Uterus (tissue), 4 donors: Measurements from ENCODE around the gene SYDE2. TPM values are rescaled to one million over a fixed set of nuclear protein-coding genes. Genes with fewer than 3 reads are reported as not detected.

Experiments
- DNase-seq, 2 donors: peaks; one replicate each; pipeline ENCODE4 v3.0.0-alpha.2; 2019 to 2020
- H3K27ac ChIP-seq, 2 donors: fragments of 200-600 bp; sonication (generic); 1 replicate in 1 of 2; 2 replicates in 1 of 2; pipeline ENCODE4 v1.5.1; 2016 to 2018
- H3K27me3 ChIP-seq, 2 donors: fragments of 200-600 bp; sonication (generic); one replicate each; pipeline ENCODE4 v1.5.1; 2018 to 2019; ENCODE audit warnings: control low read depth in 1 of 2
- H3K36me3 ChIP-seq, 2 donors: fragments of 200-600 bp; sonication (generic); one replicate each; pipeline ENCODE4 v1.5.1; 2019; ENCODE audit warnings: control low read depth in 1 of 2
- H3K4me1 ChIP-seq, 2 donors: fragments of 200-600 bp; sonication (generic); one replicate each; pipeline ENCODE4 v1.5.1; 2018 to 2019; ENCODE audit warnings: control low read depth in 1 of 2
- H3K4me3 ChIP-seq, 2 donors: fragments of 200-600 bp; sonication (generic); 1 replicate in 1 of 2; 2 replicates in 1 of 2; pipeline ENCODE4 v1.5.1; 2018 to 2019; ENCODE audit warnings: mild to moderate bottlenecking in 1 of 2
- H3K9me3 ChIP-seq, 2 donors: fragments of 200-600 bp; sonication (generic); one replicate each; pipeline ENCODE4 v1.5.1; 2019; ENCODE audit warnings: control low read depth in 1 of 2
- POLR2A ChIP-seq, 2 donors: fragments of 450-650 bp; IDR thresholded peaks; one replicate each; pipeline ENCODE4 v1.6.1; 2016; ENCODE audit warnings: antibody characterized with exemption in 2 of 2, mild to moderate bottlenecking in 1 of 2, moderate library complexity in 1 of 2
- intact Hi-C: fragments of 100-400 bp; cut with DNase I; formaldehyde crosslinking; loops from one replicate; pipeline ENCODE4 v1.15.1; 2023; ENCODE audit warnings: low total_unique reads
- total RNA-seq, 4 donors: library from RNA; depleted of rRNA in 3 of 4; stranded (reverse); fragments of >200 nt in 3 of 4; gene quantifications; one replicate each; pipeline versions ENCODE4 v1.1.0 to v1.2.4, GENCODE V29; 2014 to 2023
- TF ChIP-seq, protein P1 (sequence below), 4 experiments: fragments of 200-600 bp in 2 of 4; fragments of 450-650 bp in 2 of 4; sonication (generic) in 2 of 4; IDR thresholded peaks; one replicate each; pipeline ENCODE4 v1.5.1; 2016 to 2019; ENCODE audit warnings: antibody characterized with exemption in 4 of 4, mild to moderate bottlenecking in 2 of 4, moderate library complexity in 1 of 4
- donor health status: DM: yes; HTN: yes; CAD: no.

Gene SYDE2
- total RNA-seq, 4 donors from 2014 or later, result 5.3 to 24.3 (median 14.6) TPM

DNA sequence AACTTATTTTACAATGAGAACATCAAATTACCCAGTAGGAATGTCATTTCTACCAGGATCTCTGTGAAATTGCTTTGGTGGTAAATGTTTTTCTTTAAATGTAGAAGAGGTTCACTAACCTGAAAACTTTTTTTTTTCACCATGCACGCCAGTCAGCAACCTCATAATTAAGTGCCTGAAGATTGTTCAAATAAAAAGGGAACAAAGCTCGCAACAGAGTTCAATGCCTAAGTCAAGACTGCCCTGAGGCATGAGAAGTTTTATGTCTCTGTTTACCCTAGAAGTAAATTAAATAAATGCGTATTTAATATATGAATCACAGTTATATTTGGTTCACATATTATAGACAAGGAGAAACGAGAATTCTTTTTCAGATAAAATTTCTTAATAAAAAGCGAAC is 13.8 kb upstream of the SYDE2 start:
- Histone ChIP-seq H3K36me3 (no peaks in the 10 kb centered on the region), H3K9me3 (no peaks in the 10 kb centered on the region), H3K27me3 (no peaks in the 10 kb centered on the region), H3K4me3 (no peak overlapping the region), H3K4me1 (no peaks in the 10 kb centered on the region), H3K27ac (no peak overlapping the region)
- TF ChIP-seq, protein P1, sequence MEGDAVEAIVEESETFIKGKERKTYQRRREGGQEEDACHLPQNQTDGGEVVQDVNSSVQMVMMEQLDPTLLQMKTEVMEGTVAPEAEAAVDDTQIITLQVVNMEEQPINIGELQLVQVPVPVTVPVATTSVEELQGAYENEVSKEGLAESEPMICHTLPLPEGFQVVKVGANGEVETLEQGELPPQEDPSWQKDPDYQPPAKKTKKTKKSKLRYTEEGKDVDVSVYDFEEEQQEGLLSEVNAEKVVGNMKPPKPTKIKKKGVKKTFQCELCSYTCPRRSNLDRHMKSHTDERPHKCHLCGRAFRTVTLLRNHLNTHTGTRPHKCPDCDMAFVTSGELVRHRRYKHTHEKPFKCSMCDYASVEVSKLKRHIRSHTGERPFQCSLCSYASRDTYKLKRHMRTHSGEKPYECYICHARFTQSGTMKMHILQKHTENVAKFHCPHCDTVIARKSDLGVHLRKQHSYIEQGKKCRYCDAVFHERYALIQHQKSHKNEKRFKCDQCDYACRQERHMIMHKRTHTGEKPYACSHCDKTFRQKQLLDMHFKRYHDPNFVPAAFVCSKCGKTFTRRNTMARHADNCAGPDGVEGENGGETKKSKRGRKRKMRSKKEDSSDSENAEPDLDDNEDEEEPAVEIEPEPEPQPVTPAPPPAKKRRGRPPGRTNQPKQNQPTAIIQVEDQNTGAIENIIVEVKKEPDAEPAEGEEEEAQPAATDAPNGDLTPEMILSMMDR (IDR thresholded peaks at IDR 0.05), result no peak
- TF ChIP-seq POLR2A (IDR thresholded peaks at IDR 0.05), result no peak
- DNase-seq, result no peak
- intact Hi-C loops, result no loop called here

DNA sequence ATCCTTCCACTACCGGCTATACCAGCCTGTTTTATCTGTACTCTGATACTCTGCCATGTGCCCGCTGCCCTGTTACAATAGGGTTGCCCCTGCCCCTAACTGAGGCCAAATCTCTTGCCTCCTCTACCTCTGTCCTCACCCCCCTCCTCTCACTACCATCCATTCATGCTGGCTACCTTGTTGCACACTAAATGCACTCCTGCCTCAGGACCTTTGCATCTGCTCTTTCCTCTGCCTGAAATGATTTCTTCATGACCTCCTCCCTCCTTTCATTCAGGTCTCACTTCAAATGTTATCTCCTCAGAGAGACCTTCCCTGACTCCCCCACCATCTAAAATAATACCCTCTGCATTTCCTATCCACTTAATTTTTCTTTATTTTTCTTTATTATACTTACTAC is 7.7 kb upstream of the SYDE2 start:
- no peak for DNase-seq
- Histone ChIP-seq H3K27me3 (no peaks in the 10 kb centered on the region), H3K4me3 (no peak overlapping the region), H3K27ac (no peak overlapping the region), H3K9me3 (no peaks in the 10 kb centered on the region), H3K4me1 (no peaks in the 10 kb centered on the region), H3K36me3 (no peaks in the 10 kb centered on the region)
- intact Hi-C loops, result no loop called here
- TF ChIP-seq, protein P1 (IDR thresholded peaks at IDR 0.05), result no peak
- no peak for TF ChIP-seq POLR2A (IDR thresholded peaks at IDR 0.05)

DNA sequence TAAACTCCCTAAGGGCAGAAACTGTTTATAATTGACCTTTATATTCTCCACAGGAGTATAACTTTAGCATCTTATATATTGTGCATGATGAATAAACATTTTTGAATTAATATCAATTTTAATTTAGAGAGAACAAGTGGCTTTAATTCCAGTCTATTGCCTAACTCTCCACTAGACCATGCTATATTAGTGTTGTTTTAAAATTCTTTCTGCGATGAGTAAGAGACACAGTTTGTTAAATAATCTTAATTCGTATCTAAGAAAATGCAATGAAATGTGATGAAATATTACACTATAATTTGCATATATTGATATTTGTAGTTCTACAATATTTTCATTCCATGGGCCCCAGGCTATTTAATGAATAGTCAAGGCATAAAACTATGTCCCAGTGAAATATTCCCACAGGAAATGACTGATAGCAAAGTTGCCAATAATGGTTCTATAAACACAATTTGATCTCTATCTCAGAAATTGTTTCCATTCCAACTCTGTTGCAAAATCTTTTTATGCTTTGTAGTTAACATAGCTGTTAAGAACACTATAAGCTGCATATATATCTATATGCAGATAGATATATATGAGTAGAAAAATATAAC is 2.9 kb upstream of the SYDE2 start:
- intact Hi-C loops, result loop anchor here (5.0 kb wide), 1 partner anchor 54 kb away; the partner anchor contains the start of gene C1orf52
- TF ChIP-seq, protein P1 (IDR thresholded peaks at IDR 0.05), result no peak
- TF ChIP-seq POLR2A (IDR thresholded peaks at IDR 0.05), result no peak
- Histone ChIP-seq H3K4me1 (peaks cover 0 to 3% of the 10 kb centered on the region in 2 donors), H3K27me3 (no peaks in the 10 kb centered on the region), H3K9me3 (no peaks in the 10 kb centered on the region), H3K27ac (no peak overlapping the region), H3K36me3 (no peaks in the 10 kb centered on the region), H3K4me3 (no peak overlapping the region)
- no peak for DNase-seq

DNA sequence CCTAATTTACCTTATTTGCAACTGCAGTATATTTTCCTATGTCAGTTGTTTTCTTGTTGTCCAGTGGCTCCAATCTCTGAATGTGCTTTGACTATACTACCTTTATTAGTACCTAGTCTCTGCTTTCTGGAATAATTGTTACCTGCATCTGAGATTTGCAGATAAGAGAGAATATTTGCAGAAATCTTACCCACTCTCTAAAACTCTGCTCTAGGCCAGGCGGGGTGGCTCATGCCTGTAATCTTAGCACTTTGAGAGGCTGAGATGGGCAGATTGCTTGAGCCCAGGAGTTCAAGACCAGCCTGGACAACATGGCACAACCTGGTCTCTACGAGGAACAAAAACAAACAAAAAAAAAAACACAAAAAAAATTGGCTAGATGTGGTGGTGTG is 2.0 kb upstream of the SYDE2 start:
- peaks cover 0 to 8% of the 10 kb centered on the region in 2 donors for H3K4me1 ChIP-seq
- no peak overlapping the region for H3K4me3 ChIP-seq
- TF ChIP-seq, protein P1 (IDR thresholded peaks at IDR 0.05), result no peak
- TF ChIP-seq POLR2A (IDR thresholded peaks at IDR 0.05), result no peak
- no peaks in the 10 kb centered on the region for H3K27me3 ChIP-seq
- no peak overlapping the region for H3K27ac ChIP-seq
- intact Hi-C loops, result loop anchor here (5.0 kb wide), 1 partner anchor 54 kb away; the partner anchor contains the start of gene C1orf52
- DNase-seq, result no peak
- no peaks in the 10 kb centered on the region for H3K9me3 ChIP-seq
- H3K36me3 ChIP-seq, result no peaks in the 10 kb centered on the region

DNA sequence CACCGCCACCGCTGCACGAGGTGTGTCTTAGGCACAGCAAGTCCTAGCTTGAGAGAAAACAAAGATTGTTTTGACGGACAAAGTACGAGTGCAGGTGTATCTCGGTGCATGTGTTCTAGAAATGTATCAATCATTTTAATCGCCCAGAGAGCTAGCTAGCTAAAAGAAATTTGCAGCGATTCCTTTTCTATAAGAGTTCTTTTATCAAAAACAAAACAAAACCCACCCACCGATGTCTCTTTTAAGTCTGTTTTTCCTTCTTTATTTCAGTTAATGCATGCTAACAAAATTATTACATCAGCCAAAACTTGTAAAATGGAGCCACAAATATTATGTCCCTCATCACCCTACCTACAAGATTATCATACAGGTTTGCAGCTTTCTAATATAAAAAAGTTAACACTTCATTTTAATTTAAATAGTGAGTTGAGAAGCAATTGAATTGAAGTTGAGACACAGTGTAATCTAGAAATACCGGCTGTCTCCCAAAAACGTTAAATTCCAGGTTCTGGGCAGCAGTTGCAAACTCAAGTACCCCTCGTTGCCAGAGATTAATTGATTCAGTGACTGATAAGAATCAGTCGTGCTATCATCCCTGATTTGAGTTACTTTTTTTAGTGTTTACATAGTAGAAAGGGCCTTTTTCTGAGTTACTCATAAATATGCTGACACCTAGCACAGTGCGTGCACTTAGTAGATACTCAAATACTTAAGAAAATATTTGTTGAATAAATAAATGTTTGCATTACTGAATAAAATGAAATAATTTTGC is 1.5 kb upstream of the SYDE2 start:
- no peak for DNase-seq
- no peaks in the 10 kb centered on the region for H3K36me3 ChIP-seq
- peaks cover 0 to 8% of the 10 kb centered on the region in 2 donors for H3K4me1 ChIP-seq
- peak overlapping the region; percentile 54 to 92 for H3K4me3 ChIP-seq
- H3K9me3 ChIP-seq, result no peaks in the 10 kb centered on the region
- TF ChIP-seq, protein P1 (IDR thresholded peaks at IDR 0.05), result no peak
- no peaks in the 10 kb centered on the region for H3K27me3 ChIP-seq
- H3K27ac ChIP-seq, result peak overlapping the region; percentile 92 to 99
- intact Hi-C loops, result loop anchor here (5.0 kb wide), 1 partner anchor 55 kb away; the partner anchor contains the start of gene C1orf52
